K562 (cell line): Measurements from ENCODE around the gene ARAP1. TPM values are rescaled to one million over a fixed set of nuclear protein-coding genes. Genes with fewer than 3 reads are reported as not detected.

ENCODE experiments used
- ARID1B ChIP-seq: fragments of 450-650 bp; IDR thresholded peaks from 2 replicates; pipeline ENCODE4 v1.6.1; 2016; ENCODE audit warnings: antibody characterized with exemption, mild to moderate bottlenecking, inconsistent platforms
- BHLHE40 ChIP-seq: IDR thresholded peaks from 2 replicates; pipeline ENCODE4 v1.6.1; 2011; ENCODE audit warnings: low read length, improper control_type of control experiment
- BRF2 ChIP-seq: IDR thresholded peaks from 3 replicates; pipeline ENCODE4 v1.6.1; 2011; ENCODE audit warnings: borderline replicate concordance, mild to moderate bottlenecking; ENCODE audit not compliant: insufficient read length, insufficient read depth
- DPF2 ChIP-seq: fragments of 450-650 bp; IDR thresholded peaks from 2 replicates; pipeline ENCODE4 v1.6.1; 2016
- EGR1 ChIP-seq: fragments of 450-650 bp; conservative IDR thresholded peaks from 2 replicates; pipeline ENCODE4 v1.6.1; 2017; ENCODE audit warnings: mild to moderate bottlenecking
- ELF1 ChIP-seq: fragments of 200-800 bp; sonication (Bioruptor generic); IDR thresholded peaks from 2 replicates; pipeline ENCODE4 v1.6.1; 2016; ENCODE audit warnings: missing genetic modification characterization, missing compliant biosample characterization
- ELF2 ChIP-seq: fragments of 250-450 bp; sonication (Bioruptor Pico); IDR thresholded peaks from 2 replicates; pipeline ENCODE4 v1.5.0; 2021; ENCODE audit warnings: mild to moderate bottlenecking
- ETV1 ChIP-seq: fragments of 450-650 bp; conservative IDR thresholded peaks from 2 replicates; pipeline ENCODE4 v1.6.1; 2016; ENCODE audit warnings: missing genetic modification characterization, control low read depth, low read depth, missing compliant biosample characterization
- GATA2 ChIP-seq: sonication (generic); formaldehyde crosslinking; IDR thresholded peaks from 2 replicates; pipeline ENCODE4 v1.4.0; 2020; ENCODE audit warnings: mild to moderate bottlenecking, missing genetic modification reagents
- KLF16 ChIP-seq: IDR thresholded peaks from 2 replicates; pipeline ENCODE4 v1.6.1; 2016; ENCODE audit warnings: antibody characterized with exemption
- MAX ChIP-seq: sonication (generic); formaldehyde crosslinking; IDR thresholded peaks from 2 replicates; pipeline ENCODE4 v1.9.0; 2022; ENCODE audit warnings: mild to moderate bottlenecking, missing genetic modification reagents
- MNT ChIP-seq, 2 experiments: fragments of 450-650 bp; conservative IDR thresholded peaks; 2 replicates each; pipeline ENCODE4 v1.6.1; 2017; ENCODE audit warnings: mild to moderate bottlenecking in 2 of 2, moderate library complexity in 2 of 2
- OTX1 ChIP-seq: fragments of 450-650 bp; formaldehyde crosslinking; IDR thresholded peaks from 2 replicates; pipeline ENCODE4 v1.4.0; 2022; ENCODE audit warnings: mild to moderate bottlenecking
- POLR2G ChIP-seq: fragments of 200-400 bp; formaldehyde crosslinking; IDR thresholded peaks from 2 replicates; pipeline ENCODE4 v1.6.1; 2017; ENCODE audit warnings: low read depth, mild to moderate bottlenecking, antibody characterized with exemption, low read length, moderate library complexity
- RCOR1 ChIP-seq, 2 experiments: IDR thresholded peaks; 2 replicates each; pipeline ENCODE4 v1.6.1; 2012; ENCODE audit warnings: low read depth in 2 of 2, low read length in 2 of 2, borderline replicate concordance in 1 of 2, improper control_type of control experiment in 1 of 2
- RFX5 ChIP-seq: IDR thresholded peaks from 2 replicates; pipeline ENCODE4 v1.6.1; 2011; ENCODE audit warnings: low read depth, mild to moderate bottlenecking, improper control_type of control experiment, low read length
- SMARCA5 ChIP-seq: fragments of 450-650 bp; IDR thresholded peaks from 2 replicates; pipeline ENCODE4 v1.6.1; 2016
- UBTF ChIP-seq, 2 experiments: IDR thresholded peaks; 2 replicates each; pipeline ENCODE4 v1.6.1; 2012; ENCODE audit warnings: improper control_type of control experiment in 2 of 2, low read depth in 2 of 2, low read length in 2 of 2, borderline replicate concordance in 1 of 2
- YY1 ChIP-seq, 3 experiments: IDR thresholded peaks; 2 replicates each; pipeline ENCODE4 v1.6.1; 2011; ENCODE audit warnings: low read length in 2 of 3, mild to moderate bottlenecking in 2 of 3, moderate library complexity in 2 of 3, borderline replicate concordance in 1 of 3, control low read depth in 1 of 3, low read depth in 1 of 3; ENCODE audit not compliant: insufficient read depth in 3 of 3, insufficient replicate concordance in 2 of 3, control insufficient read depth in 1 of 3, insufficient read length in 1 of 3; ENCODE audit errors: extremely low read depth in 1 of 3
- ZNF280B ChIP-seq: fragments of 250-450 bp; sonication (Bioruptor Pico); IDR thresholded peaks from 2 replicates; pipeline ENCODE4 v1.5.1; 2021; ENCODE audit warnings: mild to moderate bottlenecking
- polyA plus RNA-seq, 8 experiments: library from polyadenylated mRNA; depleted of rRNA in 4 of 8; stranded (reverse) in 5 of 8; unstranded in 3 of 8; fragments of >200 nt; fragmentation: Nextera tagmentation in 2 of 8; fragmentation: Illumina TruSeq in 1 of 8; extraction: Ambion mirVana in 2 of 8; extraction: Trizol in 1 of 8; gene quantifications; 2 replicates each; pipeline versions ENCODE4 v1.2.1 to v1.2.3, GENCODE V29; 2011 to 2014; ENCODE audit warnings: inconsistent platforms in 1 of 8, missing spikeins in 1 of 8
- total RNA-seq, 7 experiments: library from RNA; depleted of rRNA in 6 of 7; stranded (reverse); fragments of >200 nt in 6 of 7; fragmentation: Illumina TruSeq in 2 of 7; extraction: Trizol in 2 of 7; gene quantifications; 2 replicates each; pipeline versions ENCODE4 v1.2.1 to v1.2.3, GENCODE V29; 2011 to 2021; ENCODE audit warnings: low replicate concordance in 1 of 7

The ARAP1 gene
- total and polyA plus RNA-seq, 9 of the 15 experiments (the other 6 are each of a cell fraction or from before 2014, with no cell fraction given) = 0.23 to 67.0 (median 24.6) TPM

- no peak for TF ChIP-seq ELF2
- no peak for TF ChIP-seq BRF2
- peak; percentile 74 for TF ChIP-seq BHLHE40
- TF ChIP-seq MNT (conservative IDR thresholded peaks at IDR 0.05) = peak; percentile 88 to 93
- TF ChIP-seq OTX1 (CRISPR knock-in tag) = 0 out of 2 replicates have a peak, but pooled peaks have one; percentile 30
- TF ChIP-seq POLR2G = peak; percentile 86
- TF ChIP-seq MAX (CRISPR knock-in tag) = peak; percentile 66; the same call in 1 of the 2 replicates
- no peak for TF ChIP-seq UBTF (IDR thresholded peaks at IDR 0.05; ENCODE audit: borderline replicate concordance in 1 of 2, low read depth in 2 of 2, low read length in 2 of 2)
- peak; percentile 47 for TF ChIP-seq DPF2
- TF ChIP-seq RCOR1 (IDR thresholded peaks at IDR 0.05; ENCODE audit: borderline replicate concordance in 1 of 2, low read depth in 2 of 2, low read length in 2 of 2) = peak in 1 of 2 experiments; percentile 73; a peak in 2 of 4 replicates
- no peak for TF ChIP-seq KLF16
- peak; percentile 89; the same call in 1 of the 2 replicates for TF ChIP-seq SMARCA5
- TF ChIP-seq GATA2 (CRISPR knock-in tag) = no peak
- TF ChIP-seq ETV1 = peak; percentile 83
- peak; percentile 50 for TF ChIP-seq EGR1
- TF ChIP-seq ZNF280B (CRISPR knock-in tag) = no peak
- peak; percentile 66; the same call in 1 of the 2 replicates for TF ChIP-seq ELF1 (tag)
- TF ChIP-seq ARID1B = peak; percentile 14; the same call in 1 of the 2 replicates
- no peak for TF ChIP-seq RFX5
- TF ChIP-seq YY1 (IDR thresholded peaks at IDR 0.05; ENCODE audit: borderline replicate concordance in 1 of 3, control insufficient read depth in 1 of 3, extremely low read depth in 1 of 3, insufficient read depth in 3 of 3, insufficient read length in 1 of 3, insufficient replicate concordance in 2 of 3, low read depth in 1 of 3, low read length in 2 of 3) = peak in 1 of 3 experiments; percentile 11
Measured at GRCh38 chr11:72752088-72752914, at the start of gene ARAP1 (continued).
